ENCODE data around the gene PLCG2.

Gene PLCG2

GRCh38 chr16:81767987-81768592, 11.0 kb upstream of the PLCG2 start:
- TF ChIP-seq SIN3A (IDR thresholded peaks at IDR 0.05; ENCODE audit: borderline replicate concordance, insufficient read depth, low read length) (no peak), POLR2AphosphoS5 (IDR thresholded peaks at IDR 0.05; ENCODE audit: low read depth, low read length) (no peak), REST (IDR thresholded peaks at IDR 0.05; ENCODE audit: insufficient read depth in 1 of 2, low read depth in 2 of 2, low read length in 2 of 2) (no peak), FOXP2 (optimal IDR thresholded peaks at IDR 0.05; ENCODE audit: borderline replicate concordance, extremely low read depth, extremely low read length, insufficient read depth) (no peak), TAF1 (IDR thresholded peaks at IDR 0.05; ENCODE audit: borderline replicate concordance, insufficient read depth, low read length) (no peak)

GRCh38 chr16:81770008-81770407, 9.1 kb upstream of the PLCG2 start:
- TF ChIP-seq TAF1 (IDR thresholded peaks at IDR 0.05; ENCODE audit: borderline replicate concordance, insufficient read depth, low read length) (no peak), POLR2AphosphoS5 (IDR thresholded peaks at IDR 0.05; ENCODE audit: low read depth, low read length) (no peak), SIN3A (IDR thresholded peaks at IDR 0.05; ENCODE audit: borderline replicate concordance, insufficient read depth, low read length) (no peak), REST (IDR thresholded peaks at IDR 0.05; ENCODE audit: insufficient read depth in 1 of 2, low read depth in 2 of 2, low read length in 2 of 2) (no peak), FOXP2 (optimal IDR thresholded peaks at IDR 0.05; ENCODE audit: borderline replicate concordance, extremely low read depth, extremely low read length, insufficient read depth) (no peak)

- TF ChIP-seq SIN3A (IDR thresholded peaks at IDR 0.05; ENCODE audit: borderline replicate concordance, insufficient read depth, low read length) (no peak), TAF1 (IDR thresholded peaks at IDR 0.05; ENCODE audit: borderline replicate concordance, insufficient read depth, low read length) (no peak), POLR2AphosphoS5 (IDR thresholded peaks at IDR 0.05; ENCODE audit: low read depth, low read length) (no peak)
These were observed 4.7 kb upstream of the PLCG2 start for GRCh38 chr16:81774348-81774747.

- TF ChIP-seq FOXP2 (optimal IDR thresholded peaks at IDR 0.05; ENCODE audit: borderline replicate concordance, extremely low read depth, extremely low read length, insufficient read depth): no peak
- no peak for TF ChIP-seq REST (IDR thresholded peaks at IDR 0.05; ENCODE audit: insufficient read depth in 1 of 2, low read depth in 2 of 2, low read length in 2 of 2)
- TF ChIP-seq TAF1 (IDR thresholded peaks at IDR 0.05; ENCODE audit: borderline replicate concordance, insufficient read depth, low read length): no peak
- TF ChIP-seq POLR2AphosphoS5 (IDR thresholded peaks at IDR 0.05; ENCODE audit: low read depth, low read length): no peak
- no peak for TF ChIP-seq SIN3A (IDR thresholded peaks at IDR 0.05; ENCODE audit: borderline replicate concordance, insufficient read depth, low read length)
These were observed 3.5 kb upstream of the PLCG2 start for GRCh38 chr16:81775570-81775969.

GRCh38 chr16:81778231-81778630, 860 bp upstream of the PLCG2 start:
- TF ChIP-seq TAF1 (IDR thresholded peaks at IDR 0.05; ENCODE audit: borderline replicate concordance, insufficient read depth, low read length): no peak

GRCh38 chr16:81779536-81780320, 637 bp downstream of the PLCG2 start:
- TF ChIP-seq REST (IDR thresholded peaks at IDR 0.05; ENCODE audit: insufficient read depth in 1 of 2, low read depth in 2 of 2, low read length in 2 of 2): no peak
- TF ChIP-seq FOXP2 (optimal IDR thresholded peaks at IDR 0.05; ENCODE audit: borderline replicate concordance, extremely low read depth, extremely low read length, insufficient read depth): no peak
- TF ChIP-seq TAF1 (IDR thresholded peaks at IDR 0.05; ENCODE audit: borderline replicate concordance, insufficient read depth, low read length): no peak
- no peak for TF ChIP-seq SIN3A (IDR thresholded peaks at IDR 0.05; ENCODE audit: borderline replicate concordance, insufficient read depth, low read length)
- TF ChIP-seq POLR2AphosphoS5 (IDR thresholded peaks at IDR 0.05; ENCODE audit: low read depth, low read length): no peak

Data from PFSK-1 (cell line).